Stimulated activated effector memory CD8-positive, alpha-beta T cell treated with anti-CD3 and anti-CD28 coated beads, Interleukin-12 subunit alpha, Interleukin-12 subunit beta, amount 100 ng/mL, for 72 hours (primary cell): ENCODE measurements around the gene MOB3A.
A peak's percentile ranks its signal among the peaks of the same experiment; 100 is the strongest.

Experiments used
- ATAC-seq: fragments of 150-1000 bp; cut with Tn5 transposase; 2 replicates; pipeline ENCODE4 v1.10.0; 2021
- DNase-seq, 2 donors: peaks; one replicate each; pipeline ENCODE4 v3.0.0; 2021 to 2022; ENCODE audit warnings: low spot score in 2 of 2
- H3K27ac Mint-ChIP-seq: one replicate; pipeline ENCODE4 v1.8.0; 2022; ENCODE audit warnings: mild to moderate bottlenecking, mixed read lengths
- H3K36me3 Mint-ChIP-seq: one replicate; pipeline ENCODE4 v1.8.0; 2022; ENCODE audit warnings: mild to moderate bottlenecking, mixed read lengths
- H3K4me1 Mint-ChIP-seq: one replicate; pipeline ENCODE4 v1.8.0; 2022; ENCODE audit warnings: mixed read lengths
- H3K4me3 Mint-ChIP-seq: one replicate; pipeline ENCODE4 v1.8.0; 2022; ENCODE audit warnings: mild to moderate bottlenecking, mixed read lengths
- H3K9me3 Mint-ChIP-seq: one replicate; pipeline ENCODE4 v1.8.0; 2022; ENCODE audit warnings: mixed read lengths

Gene MOB3A

GRCh38 chr19:2064788-2065524 is 31.2 kb downstream of the MOB3A start:
- Mint-ChIP-seq H3K4me3 (no peak overlapping the region), H3K27ac (peak overlapping the region; percentile 87), H3K36me3 (peaks cover 69% of the 10 kb centered on the region), H3K4me1 (peaks cover 24% of the 10 kb centered on the region), H3K9me3 (no peaks in the 10 kb centered on the region)
- ATAC-seq (no peak), DNase-seq (no peak)

- Mint-ChIP-seq H3K36me3 (peaks cover 63% of the 10 kb centered on the region), H3K9me3 (no peaks in the 10 kb centered on the region), H3K4me3 (no peak overlapping the region), H3K27ac (peak overlapping the region; percentile 87), H3K4me1 (peaks cover 19% of the 10 kb centered on the region)
- ATAC-seq (no peak), DNase-seq (no peak)
Measured at GRCh38 chr19:2064395-2064787, 31.7 kb downstream of the MOB3A start.

- Mint-ChIP-seq H3K27ac (peak overlapping the region; percentile 87), H3K4me1 (peaks cover 18% of the 10 kb centered on the region), H3K9me3 (no peaks in the 10 kb centered on the region), H3K36me3 (peaks cover 58% of the 10 kb centered on the region), H3K4me3 (peak overlapping the region; percentile 96)
- ATAC-seq (no peak), DNase-seq (no peak)
Measured at GRCh38 chr19:2063824-2064223, 32.3 kb downstream of the MOB3A start.

GRCh38 chr19:2062770-2063169 is 33.4 kb downstream of the MOB3A start:
- ATAC-seq (no peak), DNase-seq (no peak)
- H3K36me3 Mint-ChIP-seq = peaks cover 47% of the 10 kb centered on the region
- no peaks in the 10 kb centered on the region for H3K9me3 Mint-ChIP-seq
- peaks cover 25% of the 10 kb centered on the region for H3K4me1 Mint-ChIP-seq
- peak overlapping the region; percentile 99 for H3K27ac Mint-ChIP-seq
- H3K4me3 Mint-ChIP-seq = peak overlapping the region; percentile 96

GRCh38 chr19:2062389-2062729 is 33.8 kb downstream of the MOB3A start:
- Mint-ChIP-seq H3K4me1 (peaks cover 25% of the 10 kb centered on the region), H3K9me3 (no peaks in the 10 kb centered on the region), H3K27ac (peak overlapping the region; percentile 99), H3K4me3 (peak overlapping the region; percentile 96), H3K36me3 (peaks cover 43% of the 10 kb centered on the region)
- no peak for ATAC-seq
- DNase-seq = no peak

- H3K9me3 Mint-ChIP-seq = no peaks in the 10 kb centered on the region
- peak overlapping the region; percentile 99 for H3K27ac Mint-ChIP-seq
- H3K36me3 Mint-ChIP-seq = peaks cover 41% of the 10 kb centered on the region
- peak overlapping the region; percentile 96 for H3K4me3 Mint-ChIP-seq
- ATAC-seq (peak; percentile 93), DNase-seq (peak; percentile 100)
- peaks cover 29% of the 10 kb centered on the region for H3K4me1 Mint-ChIP-seq
Measured at GRCh38 chr19:2061495-2062388, 34.4 kb downstream of the MOB3A start.

- H3K36me3 Mint-ChIP-seq = peaks cover 41% of the 10 kb centered on the region
- H3K4me3 Mint-ChIP-seq = peak overlapping the region; percentile 96
- no peaks in the 10 kb centered on the region for H3K9me3 Mint-ChIP-seq
- peak overlapping the region; percentile 99 for H3K27ac Mint-ChIP-seq
- peaks cover 37% of the 10 kb centered on the region for H3K4me1 Mint-ChIP-seq
- DNase-seq = peak in 1 of 2 donors; percentile 77
- ATAC-seq = peak; percentile 60
Measured at GRCh38 chr19:2060884-2061494, 35.1 kb downstream of the MOB3A start.

- no peak for ATAC-seq
- peaks cover 45% of the 10 kb centered on the region for H3K4me1 Mint-ChIP-seq
- no peak for DNase-seq
- H3K36me3 Mint-ChIP-seq = peaks cover 38% of the 10 kb centered on the region
- H3K4me3 Mint-ChIP-seq = peak overlapping the region; percentile 96
- peak overlapping the region; percentile 99 for H3K27ac Mint-ChIP-seq
- no peaks in the 10 kb centered on the region for H3K9me3 Mint-ChIP-seq
Measured at GRCh38 chr19:2059422-2060201, 36.5 kb downstream of the MOB3A start.

GRCh38 chr19:2058570-2059421 is 37.3 kb downstream of the MOB3A start:
- H3K9me3 Mint-ChIP-seq = no peaks in the 10 kb centered on the region
- peaks cover 45% of the 10 kb centered on the region for H3K4me1 Mint-ChIP-seq
- DNase-seq (no peak), ATAC-seq (no peak)
- H3K4me3 Mint-ChIP-seq = peak overlapping the region; percentile 72
- peak overlapping the region; percentile 96 for H3K27ac Mint-ChIP-seq
- H3K36me3 Mint-ChIP-seq = peaks cover 30% of the 10 kb centered on the region

GRCh38 chr19:2057484-2058469 is 38.3 kb downstream of the MOB3A start:
- H3K9me3 Mint-ChIP-seq = no peaks in the 10 kb centered on the region
- peaks cover 21% of the 10 kb centered on the region for H3K36me3 Mint-ChIP-seq
- DNase-seq (no peak), ATAC-seq (no peak)
- peak overlapping the region; percentile 72 for H3K4me3 Mint-ChIP-seq
- H3K4me1 Mint-ChIP-seq = peaks cover 45% of the 10 kb centered on the region
- H3K27ac Mint-ChIP-seq = peak overlapping the region; percentile 96

- DNase-seq (no peak), ATAC-seq (no peak)
- H3K27ac Mint-ChIP-seq = peak overlapping the region; percentile 96
- H3K4me3 Mint-ChIP-seq = peak overlapping the region; percentile 72
- H3K36me3 Mint-ChIP-seq = peaks cover 23% of the 10 kb centered on the region
- peaks cover 49% of the 10 kb centered on the region for H3K4me1 Mint-ChIP-seq
- no peaks in the 10 kb centered on the region for H3K9me3 Mint-ChIP-seq
Measured at GRCh38 chr19:2056837-2057192, 39.3 kb downstream of the MOB3A start.

- ATAC-seq = no peak
- no peaks in the 10 kb centered on the region for H3K9me3 Mint-ChIP-seq
- H3K36me3 Mint-ChIP-seq = peaks cover 23% of the 10 kb centered on the region
- H3K4me1 Mint-ChIP-seq = peaks cover 55% of the 10 kb centered on the region
- DNase-seq = no peak
- peak overlapping the region; percentile 96 for H3K27ac Mint-ChIP-seq
- H3K4me3 Mint-ChIP-seq = peak overlapping the region; percentile 72
Measured at GRCh38 chr19:2055931-2056836, 39.9 kb downstream of the MOB3A start.
